CD4-positive, alpha-beta T cell (primary cell): Measurements from ENCODE around the gene ATF7IP. TPM values are rescaled to one million over a fixed set of nuclear protein-coding genes. Genes with fewer than 3 reads are reported as not detected.

ENCODE experiments used
- ATAC-seq: fragments of 200-7000 bp; cut with Tn5 transposase; one replicate; pipeline ENCODE4 v1.10.0; 2022; ENCODE audit warnings: mild to moderate bottlenecking; ENCODE audit not compliant: poor library complexity
- CTCF ChIA-PET: fragments of 350-600 bp; sonication (Branson Sonifier 250); formaldehyde crosslinking; loops from one replicate; lab custom pipeline; 2021; ENCODE audit warnings: antibody characterized with exemption, inconsistent platforms; lab: Charles Lee
- POLR2A ChIA-PET: fragments of 350-600 bp; sonication (Branson Sonifier 250); formaldehyde crosslinking; loops from one replicate; lab custom pipeline; 2021; ENCODE audit warnings: antibody characterized with exemption, inconsistent platforms; lab: Charles Lee
- DNase-seq, 14 experiments: peaks; one replicate each; pipeline ENCODE4 v3.0.0-alpha.2; 2013 to 2020; ENCODE audit warnings: mixed read lengths in 2 of 14
- H3K27ac ChIP-seq, 2 donors: one replicate each; pipeline versions ENCODE4 v1.5.1 to v1.7.0; 2013; ENCODE audit warnings: low read length in 2 of 2, low read depth in 1 of 2, mild to moderate bottlenecking in 1 of 2
- H3K27me3 ChIP-seq, 2 experiments: 1 replicate in 1 of 2; 2 replicates in 1 of 2; pipeline versions ENCODE4 v1.6.1 to v1.7.0; 2013; ENCODE audit warnings: low read length in 2 of 2, control low read depth in 1 of 2, mild to moderate bottlenecking in 1 of 2, moderate library complexity in 1 of 2; ENCODE audit not compliant: insufficient read depth in 2 of 2, control insufficient read depth in 1 of 2
- H3K36me3 ChIP-seq: one replicate; pipeline ENCODE4 v1.6.1; 2013; ENCODE audit warnings: low read length, control low read depth; ENCODE audit not compliant: insufficient read depth
- H3K4me1 ChIP-seq: one replicate; pipeline ENCODE4 v1.6.1; 2013; ENCODE audit warnings: low read length, control low read depth; ENCODE audit not compliant: insufficient read depth
- H3K4me3 ChIP-seq: one replicate; pipeline ENCODE4 v1.5.1; 2013; ENCODE audit warnings: mild to moderate bottlenecking, low read length, moderate library complexity
- H3K9me3 ChIP-seq, 2 experiments: 1 replicate in 1 of 2; 2 replicates in 1 of 2; pipeline versions ENCODE4 v1.6.1 to v1.7.0; 2013; ENCODE audit warnings: low read length in 2 of 2, mild to moderate bottlenecking in 2 of 2, control low read depth in 1 of 2, moderate library complexity in 1 of 2; ENCODE audit not compliant: control insufficient read depth in 1 of 2, insufficient read depth in 1 of 2
- H3K27ac Mint-ChIP-seq: one replicate; pipeline ENCODE4 v1.8.0; 2020; ENCODE audit warnings: mixed read lengths
- H3K27me3 Mint-ChIP-seq: one replicate; pipeline ENCODE4 v1.8.0; 2021; ENCODE audit warnings: mixed read lengths
- H3K36me3 Mint-ChIP-seq: one replicate; pipeline ENCODE4 v1.8.0; 2021; ENCODE audit warnings: low read depth, mixed read lengths
- H3K4me1 Mint-ChIP-seq: one replicate; pipeline ENCODE4 v1.8.0; 2021; ENCODE audit warnings: low read depth, mixed read lengths
- H3K4me3 Mint-ChIP-seq: one replicate; pipeline ENCODE4 v1.8.0; 2020; ENCODE audit warnings: mild to moderate bottlenecking, mixed read lengths
- H3K9me3 Mint-ChIP-seq: one replicate; pipeline ENCODE4 v1.8.0; 2020; ENCODE audit warnings: mixed read lengths
- CTCF ChIP-seq: fragments of 200-600 bp; IDR thresholded peaks from one replicate; pipeline ENCODE4 v1.8.0; 2022; ENCODE audit warnings: antibody characterized with exemption, mild to moderate bottlenecking
- intact Hi-C, 2 experiments: fragments of 100-400 bp; cut with DNase I in 1 of 2; cut with micrococcal nuclease in 1 of 2; formaldehyde crosslinking; loops; one replicate each; pipeline versions ENCODE4 v1.15.1 to v1.9.0; 2023 to 2025; cut with DNase I, micrococcal nuclease
- total RNA-seq, 174 experiments: library from RNA in 2 of 174; stranded (reverse) in 2 of 174; gene quantifications; one replicate each; pipeline ENCODE4 v1.2.3 and lab custom pipeline; 2021 to 2026

ATF7IP gene
- total RNA-seq, 2 experiments from 2014 or later = 134 to 143 TPM

GRCh38 chr12:14435627-14436026 lies 70.1 kb downstream of the ATF7IP start:
- DNase-seq (no peak), ATAC-seq (no peak)
- Histone ChIP-seq H3K27ac (no peak overlapping the region), H3K4me1 (peaks cover 4% of the 10 kb centered on the region), H3K4me3 (no peak overlapping the region), H3K27me3 (no peaks in the 10 kb centered on the region), H3K9me3 (no peaks in the 10 kb centered on the region), H3K36me3 (peaks cover 68% of the 10 kb centered on the region)
- no peaks in the 10 kb centered on the region for H3K9me3 Mint-ChIP-seq
- no peak overlapping the region for H3K4me3 Mint-ChIP-seq
- H3K36me3 Mint-ChIP-seq = peaks cover 87% of the 10 kb centered on the region
- intact Hi-C loops = loop anchor here in 1 of 2 experiments (2.0 kb wide), 1 partner anchor 43 kb away; no protein-coding TSS in a partner anchor
- H3K4me1 Mint-ChIP-seq = peaks cover 35% of the 10 kb centered on the region
- H3K27ac Mint-ChIP-seq = no peak overlapping the region
- TF ChIP-seq CTCF = no peak
- POLR2A ChIA-PET = no interaction called here
- CTCF ChIA-PET = no interaction called here
- H3K27me3 Mint-ChIP-seq = no peaks in the 10 kb centered on the region

- intact Hi-C loops = no loop called here
- peaks cover 95% of the 10 kb centered on the region for H3K36me3 Mint-ChIP-seq
- H3K27ac Mint-ChIP-seq = no peak overlapping the region
- no peaks in the 10 kb centered on the region for H3K9me3 ChIP-seq
- H3K27me3 ChIP-seq = no peaks in the 10 kb centered on the region
- H3K4me3 ChIP-seq = no peak overlapping the region
- ATAC-seq (no peak), DNase-seq (no peak)
- no peaks in the 10 kb centered on the region for H3K27me3 Mint-ChIP-seq
- TF ChIP-seq CTCF = no peak
- peaks cover 74% of the 10 kb centered on the region for H3K36me3 ChIP-seq
- no peaks in the 10 kb centered on the region for H3K4me1 ChIP-seq
- CTCF ChIA-PET = no interaction called here
- H3K9me3 Mint-ChIP-seq = no peaks in the 10 kb centered on the region
- peaks cover 34% of the 10 kb centered on the region for H3K4me1 Mint-ChIP-seq
- no peak overlapping the region for H3K27ac ChIP-seq
- POLR2A ChIA-PET = interaction anchor here (0.8 kb wide), 1 partner anchor 11 kb away, joined by 3 read pairs; no protein-coding TSS in a partner anchor
- no peak overlapping the region for H3K4me3 Mint-ChIP-seq
These were observed 76.9 kb downstream of the ATF7IP start for GRCh38 chr12:14442221-14442881.

- no peak for TF ChIP-seq CTCF
- no peak overlapping the region for H3K4me3 Mint-ChIP-seq
- H3K36me3 Mint-ChIP-seq = peaks cover 95% of the 10 kb centered on the region
- ATAC-seq = no peak
- ChIA-PET POLR2A (no interaction called here), CTCF (no interaction called here)
- Histone ChIP-seq H3K4me1 (no peaks in the 10 kb centered on the region), H3K9me3 (no peaks in the 10 kb centered on the region), H3K36me3 (peaks cover 75% of the 10 kb centered on the region), H3K4me3 (no peak overlapping the region), H3K27ac (no peak overlapping the region), H3K27me3 (no peaks in the 10 kb centered on the region)
- intact Hi-C loops = no loop called here
- H3K27ac Mint-ChIP-seq = peak overlapping the region; percentile 12
- DNase-seq = no peak
- H3K27me3 Mint-ChIP-seq = no peaks in the 10 kb centered on the region
- peaks cover 43% of the 10 kb centered on the region for H3K4me1 Mint-ChIP-seq
- no peaks in the 10 kb centered on the region for H3K9me3 Mint-ChIP-seq
These were observed 78.0 kb downstream of the ATF7IP start for GRCh38 chr12:14443531-14443930.
